ENCODE measurements around the gene TBRG4.

Gene TBRG4

DNA sequence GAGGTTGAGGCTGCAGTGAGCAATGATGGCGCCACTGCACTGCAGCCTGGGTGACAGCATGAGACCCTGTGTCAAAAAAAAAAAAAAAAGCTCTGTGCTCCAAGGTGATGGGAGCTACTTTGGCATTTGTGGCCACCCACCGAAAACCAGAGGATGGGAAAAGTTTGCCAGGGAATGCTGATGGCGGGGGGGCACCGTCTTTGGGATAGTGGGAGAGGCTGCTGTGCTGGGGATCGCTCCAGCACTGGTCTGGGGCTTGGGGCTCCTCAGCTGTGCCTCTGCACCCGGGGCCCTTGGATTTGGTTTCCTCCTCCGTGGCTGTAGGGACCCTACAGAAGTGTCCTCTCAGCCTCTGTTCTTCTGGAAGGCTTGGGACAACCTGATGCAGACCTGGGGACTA is 34.4 kb upstream of the TBRG4 start:
- WGBS, 2 experiments: 94% methylated on average over 7 of the region's 7 CpGs
- Histone ChIP-seq H3K4me3 (ENCODE audit: insufficient read depth, low read depth, low read length) (no peak overlapping the region), H3K27ac (ENCODE audit: insufficient read depth, low read depth, low read length, poor library complexity, severe bottlenecking) (no peak overlapping the region), H3K27me3 (ENCODE audit: control insufficient read depth, insufficient read depth, low read length, poor library complexity, severe bottlenecking) (no peaks in the 10 kb centered on the region), H3K36me3 (ENCODE audit: control insufficient read depth, insufficient read depth, low read length) (no peaks in the 10 kb centered on the region), H3K9me3 (ENCODE audit: control insufficient read depth, low read length) (no peaks in the 10 kb centered on the region), H3K4me1 (ENCODE audit: control insufficient read depth, insufficient read depth, low read length) (no peaks in the 10 kb centered on the region)

- Histone ChIP-seq H3K27me3 (ENCODE audit: control insufficient read depth, insufficient read depth, low read length, poor library complexity, severe bottlenecking) (no peaks in the 10 kb centered on the region), H3K36me3 (ENCODE audit: control insufficient read depth, insufficient read depth, low read length) (no peaks in the 10 kb centered on the region), H3K9me3 (ENCODE audit: control insufficient read depth, low read length) (no peaks in the 10 kb centered on the region), H3K4me1 (ENCODE audit: control insufficient read depth, insufficient read depth, low read length) (no peaks in the 10 kb centered on the region), H3K4me3 (ENCODE audit: insufficient read depth, low read depth, low read length) (no peak overlapping the region), H3K27ac (ENCODE audit: insufficient read depth, low read depth, low read length, poor library complexity, severe bottlenecking) (no peak overlapping the region)
- 87 to 96% methylated on average over 4 of the region's 4 CpGs for WGBS, 2 experiments
These were observed 32.1 kb upstream of the TBRG4 start for GRCh38 chr7:45143616-45144015.

- Histone ChIP-seq H3K27ac (ENCODE audit: insufficient read depth, low read depth, low read length, poor library complexity, severe bottlenecking) (no peak overlapping the region), H3K27me3 (ENCODE audit: control insufficient read depth, insufficient read depth, low read length, poor library complexity, severe bottlenecking) (no peaks in the 10 kb centered on the region), H3K36me3 (ENCODE audit: control insufficient read depth, insufficient read depth, low read length) (no peaks in the 10 kb centered on the region), H3K4me1 (ENCODE audit: control insufficient read depth, insufficient read depth, low read length) (no peaks in the 10 kb centered on the region), H3K9me3 (ENCODE audit: control insufficient read depth, low read length) (no peaks in the 10 kb centered on the region), H3K4me3 (ENCODE audit: insufficient read depth, low read depth, low read length) (no peak overlapping the region)
- 87 to 92% methylated on average over 4 of the region's 4 CpGs for WGBS, 2 experiments
These were observed 29.3 kb upstream of the TBRG4 start for GRCh38 chr7:45140827-45141226.

DNA sequence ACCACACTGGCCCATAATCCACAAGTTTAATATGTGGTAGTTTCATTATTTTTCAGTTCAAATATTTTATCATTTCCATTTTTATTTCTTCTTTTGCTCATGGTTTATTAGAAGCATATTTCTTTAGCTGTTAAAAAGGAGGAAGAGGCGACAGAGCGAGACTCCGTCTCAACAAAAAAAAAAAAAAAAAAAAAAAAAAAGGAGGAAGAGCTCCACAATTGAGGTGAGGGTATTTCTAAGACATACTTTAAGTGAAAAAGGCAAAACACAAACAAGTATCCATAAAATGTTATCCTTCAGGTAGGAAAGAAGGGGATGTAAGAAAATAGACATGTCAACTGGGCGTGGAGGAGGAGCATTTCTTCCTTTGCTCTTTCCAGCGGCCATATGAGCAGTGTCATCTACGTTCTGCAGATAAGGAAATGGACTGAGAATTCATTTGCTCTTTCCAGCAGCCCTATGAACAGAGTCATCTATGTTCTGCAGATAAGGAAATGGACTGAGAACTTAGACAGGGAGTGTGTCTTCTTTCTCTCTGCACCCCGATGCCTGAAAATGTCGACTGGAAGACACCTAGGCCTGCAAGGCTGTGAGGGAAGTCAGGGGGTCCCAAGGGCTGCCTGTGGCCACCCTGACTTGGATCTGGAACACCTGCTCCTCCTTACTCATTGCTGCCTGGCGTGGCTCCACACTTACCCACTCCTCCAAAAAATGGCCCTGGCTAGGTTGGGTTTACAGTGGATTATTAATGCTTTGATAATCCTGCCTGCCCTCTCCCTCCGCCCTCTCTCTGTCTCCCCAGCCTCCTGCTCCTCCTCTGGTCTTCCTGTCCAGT is 27.2 kb upstream of the TBRG4 start:
- Histone ChIP-seq H3K27ac (ENCODE audit: insufficient read depth, low read depth, low read length, poor library complexity, severe bottlenecking) (no peak overlapping the region), H3K27me3 (ENCODE audit: control insufficient read depth, insufficient read depth, low read length, poor library complexity, severe bottlenecking) (no peaks in the 10 kb centered on the region)

DNA sequence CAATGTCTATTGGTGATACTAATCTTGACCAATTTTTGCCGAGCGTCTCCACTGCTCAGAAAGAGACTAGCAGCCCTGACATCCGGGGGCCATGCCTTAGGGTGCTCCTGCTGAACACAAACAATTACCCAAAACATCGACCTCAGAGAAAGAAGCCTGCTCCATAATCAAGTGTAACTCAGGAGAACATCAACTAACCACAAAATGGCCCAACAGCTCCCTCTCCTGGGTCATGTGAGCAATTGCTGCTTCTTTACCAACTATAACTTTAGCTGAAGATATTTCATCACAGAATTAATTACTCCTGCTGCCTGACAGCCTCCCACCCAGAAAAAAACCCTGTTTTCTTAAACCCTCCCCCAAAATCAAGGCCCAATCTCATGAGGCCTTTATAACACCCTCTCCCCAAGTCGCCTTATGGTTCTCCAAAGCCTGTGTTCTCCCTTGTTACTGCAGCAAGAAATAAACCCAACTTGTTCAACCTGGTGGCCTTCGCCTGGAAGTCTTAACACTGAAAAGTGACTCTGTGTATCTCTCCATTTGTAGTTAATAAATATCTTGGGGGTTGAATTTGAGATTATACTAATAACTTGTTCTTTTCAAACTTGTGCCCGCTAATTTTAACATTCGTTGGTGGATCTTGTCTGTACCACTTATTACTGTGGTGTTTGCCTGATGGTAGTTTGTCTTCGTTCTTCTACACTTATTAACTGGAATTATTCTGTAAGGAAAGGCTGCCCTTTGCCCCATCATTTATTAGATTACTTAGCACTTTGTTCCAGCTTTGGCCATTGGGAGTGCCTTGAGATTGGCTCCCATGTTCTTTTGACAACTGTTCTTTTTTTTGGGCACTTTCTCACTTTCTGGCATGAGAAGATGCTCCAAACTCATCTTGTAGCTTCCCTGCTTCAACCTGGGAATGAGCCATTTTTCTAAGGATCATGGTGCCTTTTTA is 24.9 kb upstream of the TBRG4 start:
- Histone ChIP-seq H3K4me1 (ENCODE audit: control insufficient read depth, insufficient read depth, low read length) (no peaks in the 10 kb centered on the region), H3K4me3 (ENCODE audit: insufficient read depth, low read depth, low read length) (no peak overlapping the region), H3K9me3 (ENCODE audit: control insufficient read depth, low read length) (no peaks in the 10 kb centered on the region), H3K36me3 (ENCODE audit: control insufficient read depth, insufficient read depth, low read length) (no peaks in the 10 kb centered on the region), H3K27me3 (ENCODE audit: control insufficient read depth, insufficient read depth, low read length, poor library complexity, severe bottlenecking) (no peaks in the 10 kb centered on the region), H3K27ac (ENCODE audit: insufficient read depth, low read depth, low read length, poor library complexity, severe bottlenecking) (no peak overlapping the region)
- WGBS, 2 experiments: 48 to 56% methylated on average over 8 to 9 of the region's 9 CpGs

More for the DNA sequence above, 27.2 kb upstream of the TBRG4 start:
- WGBS, 2 experiments: 82 to 84% methylated on average over 7 to 10 of the region's 10 CpGs
- Histone ChIP-seq H3K36me3 (ENCODE audit: control insufficient read depth, insufficient read depth, low read length) (no peaks in the 10 kb centered on the region), H3K4me1 (ENCODE audit: control insufficient read depth, insufficient read depth, low read length) (no peaks in the 10 kb centered on the region), H3K4me3 (ENCODE audit: insufficient read depth, low read depth, low read length) (no peak overlapping the region), H3K9me3 (ENCODE audit: control insufficient read depth, low read length) (no peaks in the 10 kb centered on the region)

DNA sequence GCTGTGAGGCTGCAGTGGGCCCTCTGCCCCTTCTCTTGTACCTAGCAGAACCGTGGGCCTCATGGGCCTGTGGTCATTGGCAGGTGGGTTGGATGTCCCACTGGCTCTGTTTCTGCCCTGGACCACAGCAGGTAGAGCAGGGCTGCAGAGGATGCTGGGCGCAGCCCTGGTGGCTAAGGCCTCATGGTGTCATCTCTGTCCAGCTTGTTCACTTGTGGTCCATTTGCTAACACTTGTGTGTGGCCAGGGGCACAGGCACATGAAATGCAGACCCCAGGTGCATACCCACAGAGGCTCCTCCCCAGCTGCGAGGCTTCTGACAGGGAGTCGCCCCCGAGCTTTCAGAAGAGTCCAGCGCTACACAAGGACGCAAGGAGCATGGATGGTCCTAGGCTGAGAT is 22.4 kb upstream of the TBRG4 start:
- H3K27me3 ChIP-seq (ENCODE audit: control insufficient read depth, insufficient read depth, low read length, poor library complexity, severe bottlenecking): no peaks in the 10 kb centered on the region
- WGBS, 2 experiments: 94 to 96% methylated on average over 7 of the region's 7 CpGs
- no peaks in the 10 kb centered on the region for H3K9me3 ChIP-seq (ENCODE audit: control insufficient read depth, low read length)
- no peak overlapping the region for H3K27ac ChIP-seq (ENCODE audit: insufficient read depth, low read depth, low read length, poor library complexity, severe bottlenecking)
- no peaks in the 10 kb centered on the region for H3K4me1 ChIP-seq (ENCODE audit: control insufficient read depth, insufficient read depth, low read length)
- no peaks in the 10 kb centered on the region for H3K36me3 ChIP-seq (ENCODE audit: control insufficient read depth, insufficient read depth, low read length)
- no peak overlapping the region for H3K4me3 ChIP-seq (ENCODE audit: insufficient read depth, low read depth, low read length)

DNA sequence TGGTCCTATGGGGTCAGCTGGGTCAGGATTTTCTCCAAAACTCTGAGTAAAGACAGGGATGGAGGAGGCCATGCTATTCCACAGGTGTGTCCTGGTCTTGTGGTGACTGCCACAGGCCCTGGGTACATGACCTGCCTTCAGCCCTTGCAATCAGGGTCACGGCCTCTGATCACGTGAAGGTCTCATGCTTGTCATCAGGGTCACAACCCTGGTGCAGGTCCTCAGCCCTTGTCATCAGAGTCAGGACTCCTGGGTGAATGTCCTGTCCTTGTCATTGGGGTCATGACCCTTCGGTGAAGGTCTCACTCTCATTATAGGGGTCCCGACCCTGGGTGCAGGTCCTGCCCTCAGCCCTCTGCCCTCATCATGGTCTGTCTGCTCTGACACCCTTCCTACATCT is 21.9 kb upstream of the TBRG4 start:
- Histone ChIP-seq H3K36me3 (ENCODE audit: control insufficient read depth, insufficient read depth, low read length) (no peaks in the 10 kb centered on the region), H3K4me1 (ENCODE audit: control insufficient read depth, insufficient read depth, low read length) (no peaks in the 10 kb centered on the region), H3K4me3 (ENCODE audit: insufficient read depth, low read depth, low read length) (no peak overlapping the region), H3K9me3 (ENCODE audit: control insufficient read depth, low read length) (no peaks in the 10 kb centered on the region), H3K27me3 (ENCODE audit: control insufficient read depth, insufficient read depth, low read length, poor library complexity, severe bottlenecking) (no peaks in the 10 kb centered on the region), H3K27ac (ENCODE audit: insufficient read depth, low read depth, low read length, poor library complexity, severe bottlenecking) (no peak overlapping the region)
- 92 to 94% methylated on average over 4 of the region's 4 CpGs for WGBS, 2 experiments

GRCh38 chr7:45132708-45133320 is 21.3 kb upstream of the TBRG4 start:
- Histone ChIP-seq H3K27me3 (ENCODE audit: control insufficient read depth, insufficient read depth, low read length, poor library complexity, severe bottlenecking) (no peaks in the 10 kb centered on the region), H3K36me3 (ENCODE audit: control insufficient read depth, insufficient read depth, low read length) (no peaks in the 10 kb centered on the region), H3K4me3 (ENCODE audit: insufficient read depth, low read depth, low read length) (no peak overlapping the region), H3K4me1 (ENCODE audit: control insufficient read depth, insufficient read depth, low read length) (no peaks in the 10 kb centered on the region), H3K9me3 (ENCODE audit: control insufficient read depth, low read length) (no peaks in the 10 kb centered on the region), H3K27ac (ENCODE audit: insufficient read depth, low read depth, low read length, poor library complexity, severe bottlenecking) (no peak overlapping the region)
- 88 to 92% methylated on average over 8 of the region's 8 CpGs for WGBS, 2 experiments

DNA sequence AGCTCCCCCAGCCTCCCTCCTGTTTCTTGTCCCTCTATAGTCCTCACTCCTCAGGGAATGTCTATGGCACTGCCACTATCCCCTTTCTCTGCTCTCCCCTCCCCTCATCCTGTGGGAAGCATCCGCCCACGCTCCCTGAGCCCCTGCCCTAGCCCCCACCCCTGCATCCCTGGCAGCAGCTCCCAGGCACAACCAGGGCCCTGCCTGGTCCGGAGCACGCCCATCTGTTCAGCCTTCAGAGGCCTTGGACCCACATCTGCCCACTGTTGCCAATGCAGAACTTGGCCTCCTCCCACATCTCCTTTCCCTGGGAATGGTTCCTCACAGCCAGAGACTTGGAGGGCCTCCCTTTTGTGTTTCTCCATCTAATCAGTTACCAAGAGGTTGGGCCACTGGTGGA is 20.4 kb upstream of the TBRG4 start:
- Histone ChIP-seq H3K27me3 (ENCODE audit: control insufficient read depth, insufficient read depth, low read length, poor library complexity, severe bottlenecking) (no peaks in the 10 kb centered on the region), H3K4me1 (ENCODE audit: control insufficient read depth, insufficient read depth, low read length) (no peaks in the 10 kb centered on the region), H3K27ac (ENCODE audit: insufficient read depth, low read depth, low read length, poor library complexity, severe bottlenecking) (no peak overlapping the region), H3K9me3 (ENCODE audit: control insufficient read depth, low read length) (no peaks in the 10 kb centered on the region), H3K4me3 (ENCODE audit: insufficient read depth, low read depth, low read length) (no peak overlapping the region), H3K36me3 (ENCODE audit: control insufficient read depth, insufficient read depth, low read length) (no peaks in the 10 kb centered on the region)
- WGBS, 2 experiments: 68 to 73% methylated on average over 4 of the region's 4 CpGs

- Histone ChIP-seq H3K4me3 (ENCODE audit: insufficient read depth, low read depth, low read length) (no peak overlapping the region), H3K27me3 (ENCODE audit: control insufficient read depth, insufficient read depth, low read length, poor library complexity, severe bottlenecking) (no peaks in the 10 kb centered on the region), H3K36me3 (ENCODE audit: control insufficient read depth, insufficient read depth, low read length) (no peaks in the 10 kb centered on the region), H3K4me1 (ENCODE audit: control insufficient read depth, insufficient read depth, low read length) (no peaks in the 10 kb centered on the region), H3K9me3 (ENCODE audit: control insufficient read depth, low read length) (no peaks in the 10 kb centered on the region), H3K27ac (ENCODE audit: insufficient read depth, low read depth, low read length, poor library complexity, severe bottlenecking) (no peak overlapping the region)
- WGBS, 2 experiments: 87 to 88% methylated on average over 8 to 9 of the region's 9 CpGs
These were observed 19.4 kb upstream of the TBRG4 start for GRCh38 chr7:45130910-45131309.
